K562 (cell line): ENCODE data around the gene AMOTL1. TPM values are rescaled to one million over a fixed set of nuclear protein-coding genes. Genes with fewer than 3 reads are reported as not detected.

Source experiments
- AFF4 ChIP-seq: sonication (generic); formaldehyde crosslinking; IDR thresholded peaks from 2 replicates; pipeline ENCODE4 v1.8.0; 2023; ENCODE audit warnings: mild to moderate bottlenecking, missing genetic modification reagents
- RBM25 ChIP-seq: fragments of 200-400 bp; formaldehyde crosslinking; IDR thresholded peaks from 2 replicates; pipeline ENCODE4 v1.6.1; 2018; ENCODE audit warnings: low read length, low read depth, moderate library complexity; ENCODE audit not compliant: severe bottlenecking
- TAF15 ChIP-seq: fragments of 200-400 bp; formaldehyde crosslinking; IDR thresholded peaks from 2 replicates; pipeline ENCODE4 v1.6.1; 2017; ENCODE audit warnings: mild to moderate bottlenecking, low read depth, low read length, moderate library complexity
- polyA plus RNA-seq, 8 experiments: library from polyadenylated mRNA; depleted of rRNA in 4 of 8; stranded (reverse) in 5 of 8; unstranded in 3 of 8; fragments of >200 nt; fragmentation: Nextera tagmentation in 2 of 8; fragmentation: Illumina TruSeq in 1 of 8; extraction: Ambion mirVana in 2 of 8; extraction: Trizol in 1 of 8; gene quantifications; 2 replicates each; pipeline versions ENCODE4 v1.2.1 to v1.2.3, GENCODE V29; 2011 to 2014; ENCODE audit warnings: inconsistent platforms in 1 of 8, missing spikeins in 1 of 8
- total RNA-seq, 7 experiments: library from RNA; depleted of rRNA in 6 of 7; stranded (reverse); fragments of >200 nt in 6 of 7; fragmentation: Illumina TruSeq in 2 of 7; extraction: Trizol in 2 of 7; gene quantifications; 2 replicates each; pipeline versions ENCODE4 v1.2.1 to v1.2.3, GENCODE V29; 2011 to 2021; ENCODE audit warnings: low replicate concordance in 1 of 7
- TF ChIP-seq, protein P1 (sequence below), 2 experiments: fragments of 450-650 bp; conservative IDR thresholded peaks; 2 replicates each; pipeline ENCODE4 v1.6.1; 2017; ENCODE audit warnings: mild to moderate bottlenecking in 2 of 2, moderate library complexity in 2 of 2

The AMOTL1 gene
- total and polyA plus RNA-seq, 9 of the 15 experiments (the other 6 are each of a cell fraction or from before 2014, with no cell fraction given) = 4.0 to 35.4 (median 14.0) TPM

DNA sequence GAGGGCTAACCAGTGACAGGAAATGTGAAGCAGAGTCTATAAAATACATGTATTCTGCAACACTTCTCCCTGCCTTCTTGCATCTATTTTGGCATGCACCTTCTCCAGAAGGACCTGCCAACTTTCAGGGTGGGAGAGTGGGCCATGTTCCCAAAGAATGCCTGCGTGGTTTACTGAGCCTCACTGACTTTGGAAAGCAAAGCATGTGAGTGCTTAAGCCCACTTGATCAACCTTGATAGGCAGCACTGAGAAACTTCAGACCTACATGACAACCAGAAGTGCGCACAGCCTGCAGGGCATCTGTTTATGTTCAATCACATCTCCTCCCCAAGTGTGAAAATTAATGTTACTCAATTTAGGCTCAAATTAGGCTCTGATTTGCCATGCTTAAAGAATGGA is 69.2 kb downstream of the AMOTL1 start (continued):
- TF ChIP-seq, protein P1, sequence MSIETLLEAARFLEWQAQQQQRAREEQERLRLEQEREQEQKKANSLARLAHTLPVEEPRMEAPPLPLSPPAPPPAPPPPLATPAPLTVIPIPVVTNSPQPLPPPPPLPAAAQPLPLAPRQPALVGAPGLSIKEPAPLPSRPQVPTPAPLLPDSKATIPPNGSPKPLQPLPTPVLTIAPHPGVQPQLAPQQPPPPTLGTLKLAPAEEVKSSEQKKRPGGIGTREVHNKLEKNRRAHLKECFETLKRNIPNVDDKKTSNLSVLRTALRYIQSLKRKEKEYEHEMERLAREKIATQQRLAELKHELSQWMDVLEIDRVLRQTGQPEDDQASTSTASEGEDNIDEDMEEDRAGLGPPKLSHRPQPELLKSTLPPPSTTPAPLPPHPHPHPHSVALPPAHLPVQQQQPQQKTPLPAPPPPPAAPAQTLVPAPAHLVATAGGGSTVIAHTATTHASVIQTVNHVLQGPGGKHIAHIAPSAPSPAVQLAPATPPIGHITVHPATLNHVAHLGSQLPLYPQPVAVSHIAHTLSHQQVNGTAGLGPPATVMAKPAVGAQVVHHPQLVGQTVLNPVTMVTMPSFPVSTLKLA (conservative IDR thresholded peaks at IDR 0.05) = no peak
- TF ChIP-seq TAF15 = no peak
- no peak for TF ChIP-seq RBM25
- TF ChIP-seq AFF4 (CRISPR knock-in tag) = no peak
